D341Med (cell line): ENCODE data around the gene CA11.
"Not testable (repeated sequence)": the region's sequence is repeated elsewhere in the genome, so short reads cannot be mapped to it uniquely, and the experiment has no call there.

Source experiments
- DNase-seq: peaks from one replicate; pipeline ENCODE4 v3.0.0; 2012; ENCODE audit warnings: low spot score

The CA11 gene

GRCh38 chr19:48646001-48646721, at the start of gene CA11:
CA11 (minus strand) TSS chr19:48646187; CDS start chr19:48645632, 555 bp downstream.
- peak; percentile 92 for DNase-seq

GRCh38 chr19:48693629-48694028, 47.6 kb upstream of the CA11 start:
- DNase-seq, result not testable (repeated sequence)

DNA sequence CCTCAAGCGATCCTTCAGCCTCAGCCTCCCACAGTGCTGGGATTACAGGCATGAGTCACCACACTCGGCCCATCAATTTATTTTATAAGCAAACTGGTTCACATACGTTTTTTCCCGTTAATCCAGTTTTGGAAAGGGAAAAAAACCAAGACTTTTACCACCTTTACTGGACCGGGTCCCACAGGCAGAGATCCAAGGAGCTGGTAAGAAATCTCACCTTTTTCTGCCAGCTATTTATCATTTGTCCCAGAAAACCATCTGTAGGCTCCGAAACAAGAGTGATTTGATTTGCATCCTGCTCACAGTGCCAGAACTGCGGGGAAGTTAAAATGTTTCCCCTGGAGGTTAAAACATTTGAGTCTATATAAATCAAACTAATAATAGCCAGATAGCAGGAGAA, 43.5 kb upstream of the CA11 start:
- no peak for DNase-seq

DNA sequence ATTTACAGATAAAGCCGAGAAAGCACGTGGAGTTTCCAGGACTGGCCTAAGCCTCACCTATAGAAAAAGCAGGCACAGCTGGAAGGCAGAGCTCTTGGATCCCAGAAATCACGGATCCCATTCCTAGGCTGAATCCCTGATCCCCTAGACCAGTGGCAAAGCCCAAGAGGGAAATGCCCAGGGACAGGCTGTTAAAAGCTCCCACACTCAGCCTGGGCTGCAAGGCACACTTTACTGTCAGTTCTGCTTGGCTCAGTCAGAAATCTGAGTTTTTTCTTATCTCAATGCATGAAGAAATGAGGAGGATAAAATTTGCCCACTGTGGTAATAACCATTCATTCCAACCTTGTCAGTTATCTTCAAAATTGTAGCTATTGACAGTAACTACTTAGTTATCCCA, 41.8 kb upstream of the CA11 start:
- no peak for DNase-seq

DNA sequence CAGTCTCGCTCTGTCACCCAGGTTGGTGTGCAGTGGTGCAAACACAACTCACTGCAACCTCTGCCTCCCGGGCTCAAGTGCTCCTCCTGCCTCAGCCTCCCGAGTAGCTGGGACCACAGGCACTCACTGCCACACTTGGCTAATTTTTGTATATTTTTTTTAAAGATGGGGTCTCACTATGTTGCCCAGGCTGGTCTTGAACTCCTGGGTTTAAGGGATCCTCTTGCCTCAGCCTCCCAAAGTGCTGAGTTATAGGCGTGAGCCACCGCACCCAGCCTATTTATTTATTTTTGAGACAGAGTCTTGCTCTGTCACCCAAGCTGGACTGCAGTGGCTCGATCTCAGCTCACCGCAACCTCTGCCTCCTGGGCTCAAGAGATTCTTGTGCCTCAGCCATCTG, 40.6 kb upstream of the CA11 start:
- DNase-seq, result not testable (repeated sequence)

DNA sequence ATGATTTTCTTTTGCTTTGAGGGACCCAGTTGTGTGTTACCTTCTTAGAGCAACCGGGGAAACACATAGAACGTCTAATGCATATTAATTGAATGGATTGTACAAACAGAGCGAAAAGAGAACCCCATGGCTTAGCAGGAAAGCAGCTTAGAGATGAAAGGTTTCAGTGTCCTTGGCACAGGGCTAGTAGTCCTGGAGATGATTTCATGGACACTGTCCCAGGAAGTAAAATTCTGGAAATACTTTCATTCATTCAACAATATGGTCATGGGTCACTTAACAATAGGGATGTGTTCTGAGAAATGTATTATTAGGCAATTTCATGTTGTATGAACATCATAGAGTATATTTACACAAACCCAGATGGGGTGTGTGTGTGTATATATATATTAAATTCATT, 40.1 kb upstream of the CA11 start:
- DNase-seq, result no peak

GRCh38 chr19:48685583-48685982, 39.6 kb upstream of the CA11 start:
- no peak for DNase-seq

DNA sequence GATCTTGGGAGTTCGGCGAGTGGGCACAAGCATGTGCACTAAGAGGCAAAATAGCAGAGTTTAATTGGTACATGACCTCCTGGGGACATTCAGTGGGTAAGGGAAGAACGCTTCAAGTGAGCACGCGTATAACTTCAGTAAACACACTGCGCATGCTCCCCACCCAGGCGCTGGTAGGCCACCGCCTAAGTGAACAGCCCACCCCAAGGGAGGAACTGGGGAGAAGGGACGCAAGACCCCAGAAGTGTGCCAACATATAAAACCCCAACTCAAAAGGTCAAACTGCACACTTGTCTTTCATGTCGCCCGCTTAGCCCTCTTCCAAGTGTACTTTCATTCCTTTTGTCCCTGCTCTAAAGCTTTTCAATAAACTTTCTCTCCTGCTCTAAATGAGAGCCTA, 37.4 kb upstream of the CA11 start:
- DNase-seq, result no peak

- no peak for DNase-seq
Observed at GRCh38 chr19:48681127-48681470, 35.1 kb upstream of the CA11 start.

DNA sequence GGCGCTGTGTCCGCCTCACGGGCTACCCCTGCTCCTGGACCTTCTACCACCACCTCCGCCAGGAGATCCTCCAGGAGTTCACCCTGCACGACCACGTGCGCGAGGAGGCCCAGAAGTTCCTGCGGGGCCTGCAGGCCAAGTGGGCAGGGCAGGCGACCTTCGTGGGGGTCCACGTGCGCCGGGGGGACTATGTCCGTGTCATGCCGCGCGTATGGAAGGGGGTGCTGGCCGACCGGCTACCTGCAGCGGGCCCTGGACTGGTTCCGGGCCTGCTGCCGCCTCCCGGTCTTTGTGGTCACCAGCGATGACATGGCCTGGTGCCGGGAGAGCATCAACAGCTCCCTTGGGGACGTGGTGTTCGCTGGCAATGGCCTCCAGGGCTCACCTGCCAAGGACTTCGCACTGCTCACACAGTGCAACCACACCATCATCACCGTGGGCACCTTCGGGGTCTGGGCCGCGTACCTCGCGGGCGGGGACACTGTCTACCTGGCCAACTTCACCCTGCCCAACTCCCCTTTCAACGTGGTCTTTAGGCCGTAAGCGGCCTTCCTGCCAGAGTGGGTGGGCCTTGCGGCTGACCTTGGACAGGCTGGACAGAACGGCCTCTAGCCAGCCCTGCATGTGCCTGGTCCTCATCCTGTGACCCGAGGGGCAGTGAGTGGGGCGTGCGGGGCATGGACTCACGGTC, 34.6 kb upstream of the CA11 start:
- DNase-seq, result no peak

- not testable (repeated sequence) for DNase-seq
Observed at GRCh38 chr19:48680006-48680405, 34.0 kb upstream of the CA11 start.

- DNase-seq, result no peak
Observed at GRCh38 chr19:48678201-48678600, 32.2 kb upstream of the CA11 start.

DNA sequence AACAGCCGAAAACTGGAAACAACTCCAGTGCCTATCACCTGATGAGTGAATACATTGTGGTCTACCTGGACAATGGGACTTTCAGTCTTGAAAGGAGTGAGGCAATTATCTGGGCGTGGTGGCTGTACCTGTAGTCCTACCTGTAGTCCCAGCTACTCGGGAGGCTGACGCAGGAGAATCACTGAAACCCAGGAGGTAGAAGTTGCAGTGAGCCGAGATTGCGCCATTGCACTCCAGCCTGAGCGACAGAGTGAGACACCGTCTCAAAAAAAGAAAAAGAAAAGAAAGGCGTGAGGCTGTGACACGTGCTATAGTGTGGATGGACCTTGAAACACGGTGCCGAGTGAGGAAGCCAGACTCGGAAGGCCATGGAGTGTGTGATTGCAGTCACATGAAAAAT, 30.9 kb upstream of the CA11 start:
- no peak for DNase-seq

DNA sequence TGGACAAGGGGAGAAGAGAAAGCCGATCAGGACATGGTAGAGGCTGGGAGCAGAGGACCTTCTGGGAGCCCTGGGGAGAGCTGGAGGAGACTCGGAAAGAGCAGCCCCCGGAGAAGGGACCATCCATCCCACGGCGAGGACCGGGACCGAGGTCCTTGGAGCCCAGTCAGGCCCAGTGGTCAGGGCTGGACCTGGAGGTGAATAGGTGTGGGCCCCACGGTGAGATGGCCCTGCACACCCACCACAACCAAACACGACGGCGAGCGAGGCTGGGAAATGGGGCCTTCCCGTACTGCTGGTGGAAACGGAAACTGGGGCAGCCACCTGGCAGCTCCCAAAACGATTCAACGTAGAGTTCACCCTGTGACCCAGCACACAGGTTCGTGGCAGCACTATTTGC, 30.5 kb upstream of the CA11 start:
- no peak for DNase-seq

DNA sequence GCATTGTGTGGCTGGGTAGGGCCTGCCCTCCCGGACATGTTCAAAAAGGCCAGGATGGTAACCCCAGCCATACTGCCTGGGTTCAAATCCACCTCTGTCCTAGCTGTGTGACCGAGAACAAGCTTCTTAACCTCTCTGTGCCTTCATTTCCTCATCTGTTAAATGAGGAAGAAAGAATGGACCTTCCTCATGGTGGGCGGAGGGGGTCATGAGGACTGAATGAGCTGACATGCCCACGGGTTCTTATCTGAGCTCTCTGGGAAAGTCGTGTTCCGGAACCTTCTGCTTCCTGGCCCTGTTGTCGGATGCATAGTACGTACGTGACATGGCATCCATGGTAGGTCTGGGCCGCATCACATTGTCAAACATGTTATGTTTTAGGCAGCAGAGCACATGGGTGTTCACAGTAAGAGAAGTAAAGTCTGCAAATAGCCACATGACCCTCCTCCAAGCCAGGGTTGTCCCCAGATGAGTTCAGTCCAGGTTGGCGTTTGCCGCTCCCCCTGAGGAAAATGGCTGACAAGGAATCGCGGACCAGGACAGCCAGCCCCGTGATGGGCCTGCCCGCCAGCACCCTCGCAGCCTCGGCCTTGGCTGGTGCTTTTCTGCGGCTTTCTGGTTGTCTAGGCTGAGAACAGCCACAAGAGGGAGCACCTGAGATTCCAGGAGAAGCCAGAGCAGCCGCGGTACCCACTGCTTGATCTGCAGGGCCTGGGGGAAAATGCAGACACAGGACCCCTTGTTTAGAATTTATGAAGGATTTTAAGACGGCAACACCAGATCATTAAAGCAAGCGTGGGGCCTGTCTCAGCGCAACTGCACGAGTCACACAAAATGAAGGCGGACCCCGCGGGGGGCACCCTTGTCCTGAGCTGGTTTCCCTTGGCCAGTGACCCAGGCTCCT, 29.2 kb upstream of the CA11 start:
- DNase-seq, result peak; percentile 93

DNA sequence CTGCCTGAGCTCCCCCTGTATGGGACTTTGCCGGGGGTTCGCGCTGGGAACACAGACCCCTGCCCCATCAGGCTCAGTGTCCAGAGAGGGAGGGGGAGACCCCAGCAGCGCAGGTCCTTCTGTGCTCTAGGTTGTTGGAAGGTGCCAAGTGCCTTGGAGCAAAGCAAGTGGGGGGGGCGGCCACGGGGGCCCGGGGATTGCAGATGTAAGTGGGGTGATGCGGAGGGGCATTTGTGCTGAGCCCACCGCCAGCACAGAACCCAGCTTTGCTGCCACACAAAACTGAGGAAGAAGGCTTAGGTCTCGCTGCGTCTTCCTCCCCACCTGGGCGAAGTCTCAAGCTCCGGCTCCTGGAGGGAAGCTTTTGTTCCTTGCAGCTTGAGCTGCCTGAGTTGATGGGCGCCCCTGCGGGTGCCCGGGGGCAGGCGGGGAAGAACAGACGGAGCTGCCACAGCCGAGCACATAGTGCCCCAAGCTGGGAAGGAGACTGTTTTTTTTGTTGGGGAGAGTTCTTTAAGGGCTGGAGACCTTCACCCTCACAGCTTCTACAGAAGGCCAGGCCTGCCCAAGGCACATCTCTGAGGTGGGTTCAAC, 28.3 kb upstream of the CA11 start:
- DNase-seq, result no peak

GRCh38 chr19:48673436-48674100, 27.6 kb upstream of the CA11 start:
- no peak for DNase-seq

DNA sequence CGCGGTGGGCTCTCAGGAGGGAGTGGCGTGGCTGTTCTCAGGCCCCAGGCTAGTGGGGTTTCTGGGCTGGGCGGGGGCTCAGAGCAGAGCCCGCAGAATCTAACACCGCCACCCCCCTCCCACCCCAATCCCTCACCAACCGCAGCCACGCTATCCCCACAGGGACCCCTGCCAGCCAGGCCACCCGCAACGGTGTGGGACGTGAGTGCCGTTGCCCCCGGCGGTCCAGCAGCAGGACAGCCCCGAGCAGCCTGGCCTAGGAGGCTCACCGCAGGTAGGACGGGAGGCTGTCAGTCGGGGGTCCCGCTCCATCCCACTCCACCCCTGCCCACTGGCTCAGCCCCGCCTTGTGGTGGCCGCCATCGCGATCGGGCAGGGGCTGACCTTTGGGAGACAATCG, 27.0 kb upstream of the CA11 start, which contains the start of gene NTN5:
Gene NTN5 (minus strand): TSS at position 24 of the 400 bp plus-strand sequence. CDS start 2,031 bp downstream, outside the sequence.
- DNase-seq, result no peak

- peak; percentile 70 for DNase-seq
Observed at GRCh38 chr19:48671446-48671995, 25.5 kb upstream of the CA11 start.

- DNase-seq, result peak; percentile 56
Observed at GRCh38 chr19:48670699-48671445, 24.9 kb upstream of the CA11 start.
